HCT116 (cell line): Measurements from ENCODE around the gene ZNF165. TPM values are rescaled to one million over a fixed set of nuclear protein-coding genes. Genes with fewer than 3 reads are reported as not detected.
"Not testable (repeated sequence)": the region's sequence is repeated elsewhere in the genome, so short reads cannot be mapped to it uniquely, and the experiment has no call there.

ENCODE experiments used
- ATAC-seq: fragments of 200-7000 bp; cut with Tn5 transposase; 2 replicates; pipeline ENCODE4 v1.9.1; 2020; ENCODE audit warnings: mild to moderate bottlenecking, moderate library complexity
- Bru-seq: library from RNA; stranded (reverse); fragments of 400-500 nt; gene quantifications from one replicate; lab custom pipeline; 2021; lab: Mats Ljungman, UMichigan
- BruChase-seq, 2 experiments: library from RNA; stranded (reverse); fragments of 400-500 nt; gene quantifications; one replicate each; lab custom pipeline; 2021; lab: Mats Ljungman, UMichigan
- BruUV-seq: library from RNA; stranded (reverse); fragments of 400-500 nt; replicated peaks from 2 replicates; lab custom pipeline; 2021; lab: Mats Ljungman, UMichigan
- CTCF ChIA-PET: fragments of 300-600 bp; sonication (Branson Sonifier 250); formaldehyde crosslinking; loops from one replicate; lab custom pipeline; 2021; ENCODE audit warnings: antibody characterized with exemption; lab: Charles Lee
- POLR2A ChIA-PET: fragments of 300-600, 350-600 bp; sonication (Branson Sonifier 250); formaldehyde crosslinking; loops from one replicate; lab custom pipeline; 2021; ENCODE audit warnings: antibody characterized with exemption; lab: Charles Lee
- RAD21 ChIA-PET, 2 experiments: fragments of 300-600 bp; sonication (Branson Sonifier 250); formaldehyde crosslinking; loops; one replicate each; lab custom pipeline; 2023; ENCODE audit warnings: low total read pairs in 2 of 2; ENCODE audit not compliant: uncharacterized antibody in 2 of 2, unreplicated experiment in 2 of 2, low non-redundant PET in 1 of 2; lab: Charles Lee
- DNase-seq: peaks from one replicate; pipeline ENCODE4 v3.0.0-alpha.2; 2010; ENCODE audit warnings: low read depth, low spot score
- H2AFZ ChIP-seq: fragments of 200-600 bp; shearing (Covaris generic), sonication (generic); 2 replicates; pipeline ENCODE4 v1.6.1; 2017; ENCODE audit warnings: low read depth, mixed run types, mixed read lengths, antibody characterized with exemption, low read length; ENCODE audit not compliant: poor library complexity, severe bottlenecking
- H3K27ac ChIP-seq: 2 replicates; pipeline ENCODE4 v1.5.1; 2012; ENCODE audit warnings: low read depth, low read length
- H3K27me3 ChIP-seq: fragments of 200-600 bp; sonication (generic); 2 replicates; pipeline ENCODE4 v1.6.1; 2016; ENCODE audit warnings: mixed run types, low read length, mixed read lengths; ENCODE audit not compliant: insufficient read depth
- H3K36me3 ChIP-seq, 2 experiments: fragments of 200-500 bp in 1 of 2; fragments of 200-600 bp in 1 of 2; sonication (Bioruptor generic) in 1 of 2; sonication (generic) in 1 of 2; 2 replicates each; pipeline versions ENCODE4 v1.5.1 to v1.6.1; 2014 to 2016; ENCODE audit warnings: low read length in 2 of 2, inconsistent platforms in 1 of 2, mixed read lengths in 1 of 2, mixed run types in 1 of 2; ENCODE audit not compliant: insufficient read depth in 2 of 2, control insufficient read depth in 1 of 2
- H3K4me1 ChIP-seq, 2 experiments: fragments of 200-600 bp in 1 of 2; sonication (generic) in 1 of 2; 2 replicates each; pipeline versions ENCODE4 v1.5.1 to v1.6.1; 2012 to 2017; ENCODE audit warnings: low read length in 2 of 2, inconsistent platforms in 1 of 2, mild to moderate bottlenecking in 1 of 2, mixed read lengths in 1 of 2, mixed run types in 1 of 2, moderate library complexity in 1 of 2; ENCODE audit not compliant: insufficient read depth in 2 of 2, control insufficient read depth in 1 of 2
- H3K4me2 ChIP-seq: fragments of 200-600 bp; sonication (generic); 2 replicates; pipeline ENCODE4 v1.6.1; 2017; ENCODE audit warnings: mixed run types, low read length, mixed read lengths
- H3K4me3 ChIP-seq, 2 experiments: fragments of 200-600 bp in 1 of 2; sonication (generic) in 1 of 2; replicated peaks in 1 of 2; 2 replicates each; pipeline ENCODE4 v1.5.1; 2011 to 2016; ENCODE audit warnings: low read length in 2 of 2, control low read depth in 1 of 2, low read depth in 1 of 2, mild to moderate bottlenecking in 1 of 2, mixed read lengths in 1 of 2, mixed run types in 1 of 2
- H3K79me2 ChIP-seq: fragments of 200-600 bp; sonication (generic); 2 replicates; pipeline ENCODE4 v1.6.1; 2017; ENCODE audit warnings: mild to moderate bottlenecking, mixed run types, low read length, moderate library complexity, mixed read lengths; ENCODE audit not compliant: insufficient read depth
- H3K9ac ChIP-seq: fragments of 200-600 bp; sonication (generic); 2 replicates; pipeline ENCODE4 v1.6.1; 2016; ENCODE audit warnings: low read length, mixed read lengths
- H3K9me2 ChIP-seq: fragments of 200-600 bp; sonication (generic), shearing (Covaris generic); 2 replicates; pipeline ENCODE4 v1.6.1; 2017; ENCODE audit warnings: mixed run types, mild to moderate bottlenecking, moderate library complexity; ENCODE audit not compliant: insufficient read depth
- H3K9me3 ChIP-seq, 2 experiments: fragments of 200-500 bp in 1 of 2; fragments of 200-600 bp in 1 of 2; sonication (Bioruptor generic) in 1 of 2; sonication (generic) in 1 of 2; 2 replicates each; pipeline ENCODE4 v1.6.1; 2014 to 2017; ENCODE audit warnings: low read length in 2 of 2, mixed read lengths in 2 of 2, inconsistent platforms in 1 of 2, low read depth in 1 of 2, mild to moderate bottlenecking in 1 of 2, mixed run types in 1 of 2, moderate library complexity in 1 of 2; ENCODE audit not compliant: control insufficient read depth in 1 of 2, insufficient read depth in 1 of 2
- H4K20me1 ChIP-seq: fragments of 200-600 bp; sonication (generic), shearing (Covaris generic); 2 replicates; pipeline ENCODE4 v1.6.1; 2017; ENCODE audit warnings: mixed run types, mild to moderate bottlenecking, moderate library complexity; ENCODE audit not compliant: insufficient read depth
- CTCF ChIP-seq, 3 experiments: fragments of 200-600 bp in 1 of 3; sonication (generic) in 1 of 3; IDR thresholded peaks in 2 of 3; conservative IDR thresholded peaks in 1 of 3; 2 replicates each; pipeline ENCODE4 v1.5.1; 2012 to 2017; ENCODE audit warnings: low read depth in 2 of 3, low read length in 2 of 3, antibody characterized with exemption in 1 of 3, borderline replicate concordance in 1 of 3, control low read depth in 1 of 3, mild to moderate bottlenecking in 1 of 3, mixed read lengths in 1 of 3, mixed run types in 1 of 3, moderate library complexity in 1 of 3; ENCODE audit not compliant: insufficient read depth in 1 of 3
- EZH2 ChIP-seq: fragments of 200-600 bp; sonication (generic); IDR thresholded peaks from 2 replicates; pipeline ENCODE4 v1.6.1; 2017; ENCODE audit warnings: antibody characterized with exemption, mixed run types
- FOSL1 ChIP-seq: IDR thresholded peaks from 2 replicates; pipeline ENCODE4 v1.6.1; 2012; ENCODE audit warnings: low read depth
- ZNF274 ChIP-seq: fragments of 200-500 bp; sonication (Bioruptor generic); IDR thresholded peaks from 2 replicates; pipeline ENCODE4 v1.6.1; 2014; ENCODE audit warnings: mild to moderate bottlenecking, low read depth, low read length, inconsistent platforms
- intact Hi-C: fragments of 100-400 bp; cut with micrococcal nuclease; formaldehyde crosslinking; loops from 2 replicates; pipeline ENCODE4 v1.10.0; 2022
- long read RNA-seq: library from polyadenylated mRNA; unstranded; transcript quantifications from one replicate; pipeline ENCODE4 v2.0.0, GENCODE V29; 2021; ENCODE audit not compliant: unreplicated experiment
- polyA plus RNA-seq: library from polyadenylated mRNA; unstranded; fragments of >200 nt; gene quantifications from 2 replicates; pipeline ENCODE4 v1.2.1, GENCODE V29; 2012; ENCODE audit warnings: missing spikeins
- total RNA-seq: library from RNA; stranded (reverse); gene quantifications from one replicate; pipeline ENCODE4 v1.2.1, GENCODE V29; 2021; ENCODE audit not compliant: unreplicated experiment

ZNF165 gene
- 11.2 TPM for total RNA-seq
- polyA plus RNA-seq, result 7.7 and 11.3 TPM in 2 replicates
- Bru-seq, nascent RNA, result percentile 93 among the genes with signal in this experiment
- BruChase-seq, experiment 1, labeled RNA remaining after a 6-hour chase, result percentile 67 among the genes with signal in this experiment
- percentile 87 among the genes with signal in this experiment for BruChase-seq, experiment 2, labeled RNA remaining after a 2-hour chase
- long read RNA-seq, partial matches to known transcripts, result 1 of 30 reads
- long read RNA-seq, other reads (novel, unspliced or antisense), result 29 of 30 reads

- peaks cover 8 to 20% of the 10 kb centered on the region in 2 experiments; a peak in 3 of 4 replicates for H3K4me1 ChIP-seq
- peak within 1 kb of the TSS; percentile 80 for H3K4me2 ChIP-seq
- TSS peak; percentile 74 for BruUV-seq
- peaks cover 11 to 13% of the 10 kb centered on the region in 2 experiments; a peak in 3 of 4 replicates for H3K36me3 ChIP-seq
- peak within 1 kb of the TSS; percentile 81 for H3K27ac ChIP-seq
- H3K9me3 ChIP-seq, intact Hi-C loops, H3K9me2 ChIP-seq, CTCF ChIA-PET, RAD21 ChIA-PET, H3K27me3 ChIP-seq, H4K20me1 ChIP-seq, DNase-seq, POLR2A ChIA-PET: not testable (repeated sequence)
- H3K4me3 ChIP-seq, result peak within 1 kb of the TSS; percentile 68 to 94
- peak; percentile 67 for ATAC-seq
- peak within 1 kb of the TSS; percentile 41 for H2AFZ ChIP-seq
- peak within 1 kb of the TSS; percentile 94 for H3K9ac ChIP-seq
- H3K79me2 ChIP-seq, result peaks cover 34% of the 10 kb centered on the region
These were observed at the start of gene ZNF165 for GRCh38 chr6:28080381-28080630. TSS of gene ZNF165 (plus strand) at chr6:28080568. CDS start at chr6:28085481, 4,913 bp downstream.

GRCh38 chr6:28053584-28053983 lies 26.8 kb upstream of the ZNF165 start:
- ChIA-PET POLR2A (no interaction called here), RAD21 (no interaction called here), CTCF (no interaction called here)
- TF ChIP-seq CTCF (IDR thresholded peaks at IDR 0.05 in 2 of 3, conservative IDR thresholded peaks at IDR 0.05 in 1 of 3; ENCODE audit: borderline replicate concordance in 1 of 3, insufficient read depth in 1 of 3, low read depth in 2 of 3, low read length in 2 of 3) (no peak), ZNF274 (no peak), EZH2 (no peak), FOSL1 (no peak)
- Histone ChIP-seq H3K4me1 (no peaks in the 10 kb centered on the region), H3K79me2 (no peaks in the 10 kb centered on the region), H4K20me1 (no peaks in the 10 kb centered on the region), H3K9me2 (no peaks in the 10 kb centered on the region), H3K4me2 (no peak overlapping the region), H3K27ac (no peak overlapping the region), H3K9ac (no peak overlapping the region), H2AFZ (no peak overlapping the region), H3K36me3 (no peaks in the 10 kb centered on the region), H3K4me3 (no peak overlapping the region), H3K27me3 (no peaks in the 10 kb centered on the region), H3K9me3 (no peaks in the 10 kb centered on the region)
- ATAC-seq, result no peak
- no peak for DNase-seq
- intact Hi-C loops, result no loop called here
- no TSS peak for BruUV-seq
